ENCODE results near the gene COQ10A. TPM values are rescaled to one million over a fixed set of nuclear protein-coding genes. Genes with fewer than 3 reads are reported as not detected.

Gene COQ10A
- total RNA-seq, 4 donors from 2014 or later, result 6.7 to 51.5 (median 27.9) TPM

- H3K4me3 ChIP-seq, result peak overlapping the region in 3 of 4 donors; percentile 51 to 80 (median 53)
- intact Hi-C loops (cut with DNase I; ENCODE audit: low total_unique reads), result loop anchor here (2.0 kb wide), 1 partner anchor 32 kb away; no protein-coding TSS in a partner anchor
- peak overlapping the region; percentile 96 to 99 (median 98) for H3K27ac ChIP-seq
- H3K4me1 ChIP-seq, result peaks cover 27 to 47% (median 39%) of the 10 kb centered on the region in 4 donors
- H3K9me3 ChIP-seq, result no peaks in the 10 kb centered on the region
- no peaks in the 10 kb centered on the region for H3K36me3 ChIP-seq
- 50 to 100% methylated on average over 1 to 11 of the region's 11 CpGs for WGBS, 2 donors (ENCODE audit: low coverage in 1 of 2)
- no peaks in the 10 kb centered on the region for H3K27me3 ChIP-seq
- TF ChIP-seq CTCF (IDR thresholded peaks at IDR 0.05) (no peak), EP300 (IDR thresholded peaks at IDR 0.05; ENCODE audit: low read depth) (no peak), POLR2A (IDR thresholded peaks at IDR 0.05) (no peak), POLR2AphosphoS5 (IDR thresholded peaks at IDR 0.05) (no peak)
- DNase-seq, result no peak
- in situ Hi-C loops (cut with MboI; ENCODE audit: low pct_ligation_motif_present in 1 of 4, low pct_unique_long_range_greater_than_20kb in 1 of 4, low sequenced_read_pairs in 3 of 4), result no loop called here
These were observed 41.8 kb upstream of the COQ10A start for GRCh38 chr12:56224954-56225353.

GRCh38 chr12:56229082-56229481, 37.7 kb upstream of the COQ10A start:
- Histone ChIP-seq H3K27ac (peak overlapping the region; percentile 82 to 87 (median 84)), H3K36me3 (no peaks in the 10 kb centered on the region), H3K4me1 (peaks cover 4 to 24% (median 16%) of the 10 kb centered on the region in 4 donors), H3K4me3 (no peak overlapping the region), H3K27me3 (no peaks in the 10 kb centered on the region), H3K9me3 (no peaks in the 10 kb centered on the region)
- TF ChIP-seq EP300 (IDR thresholded peaks at IDR 0.05; ENCODE audit: low read depth) (no peak), POLR2AphosphoS5 (IDR thresholded peaks at IDR 0.05) (no peak), POLR2A (IDR thresholded peaks at IDR 0.05) (no peak), CTCF (IDR thresholded peaks at IDR 0.05) (no peak)
- intact Hi-C loops (cut with DNase I; ENCODE audit: low total_unique reads), result no loop called here
- WGBS, 2 donors (ENCODE audit: low coverage in 1 of 2), result 84% methylated on average over 7 of the region's 7 CpGs; no CpG with 5 or more reads in 1 of the 2 donors
- in situ Hi-C loops (cut with MboI; ENCODE audit: low pct_ligation_motif_present in 1 of 4, low pct_unique_long_range_greater_than_20kb in 1 of 4, low sequenced_read_pairs in 3 of 4), result no loop called here
- no peak for DNase-seq

- no peaks in the 10 kb centered on the region for H3K36me3 ChIP-seq
- DNase-seq, result peak; percentile 42
- H3K4me3 ChIP-seq, result peak within 1 kb of the TSS in 3 of 4 donors; percentile 27 to 48 (median 37)
- 38 to 40% methylated on average over 3 to 4 of the region's 4 CpGs for WGBS, 2 donors (ENCODE audit: low coverage in 1 of 2)
- intact Hi-C loops (cut with DNase I; ENCODE audit: low total_unique reads), result no loop called here
- no peaks in the 10 kb centered on the region for H3K9me3 ChIP-seq
- in situ Hi-C loops (cut with MboI; ENCODE audit: low pct_ligation_motif_present in 1 of 4, low pct_unique_long_range_greater_than_20kb in 1 of 4, low sequenced_read_pairs in 3 of 4), result no loop called here
- peak within 1 kb of the TSS; percentile 82 to 87 (median 84) for H3K27ac ChIP-seq
- H3K4me1 ChIP-seq, result peaks cover under 1 to 19% (median 10%) of the 10 kb centered on the region in 4 donors
- H3K27me3 ChIP-seq, result no peaks in the 10 kb centered on the region
- TF ChIP-seq EP300 (IDR thresholded peaks at IDR 0.05; ENCODE audit: low read depth) (no peak), POLR2AphosphoS5 (IDR thresholded peaks at IDR 0.05) (no peak), CTCF (IDR thresholded peaks at IDR 0.05) (no peak), POLR2A (IDR thresholded peaks at IDR 0.05) (no peak)
These were observed 36.8 kb upstream of the COQ10A start, which contains the start of gene SLC39A5 for GRCh38 chr12:56229916-56230431. SLC39A5 (plus strand) TSS chr12:56230051; CDS start chr12:56231275, 1,224 bp downstream.

- intact Hi-C loops (cut with DNase I; ENCODE audit: low total_unique reads) (no loop called here), in situ Hi-C loops (cut with MboI; ENCODE audit: low pct_ligation_motif_present in 1 of 4, low pct_unique_long_range_greater_than_20kb in 1 of 4, low sequenced_read_pairs in 3 of 4) (no loop called here)
- H3K9me3 ChIP-seq, result no peaks in the 10 kb centered on the region
- peak; percentile 87 for DNase-seq
- H3K27me3 ChIP-seq, result no peaks in the 10 kb centered on the region
- H3K4me1 ChIP-seq, result peaks cover 0 to 14% (median 7%) of the 10 kb centered on the region in 4 donors
- TF ChIP-seq CTCF (IDR thresholded peaks at IDR 0.05) (peak in 1 of 5 experiments; percentile 19), EP300 (IDR thresholded peaks at IDR 0.05; ENCODE audit: low read depth) (no peak), POLR2A (IDR thresholded peaks at IDR 0.05) (peak; percentile 55), POLR2AphosphoS5 (IDR thresholded peaks at IDR 0.05) (peak in 2 of 3 donors; percentile 64 to 72)
- H3K4me3 ChIP-seq, result peak overlapping the region in 3 of 4 donors; percentile 27 to 48 (median 37)
- no peaks in the 10 kb centered on the region for H3K36me3 ChIP-seq
- H3K27ac ChIP-seq, result peak overlapping the region; percentile 82 to 87 (median 84)
- 41% methylated on average over 7 of the region's 8 CpGs; no CpG with 5 or more reads in 1 of the 2 donors for WGBS, 2 donors (ENCODE audit: low coverage in 1 of 2)
These were observed 36.1 kb upstream of the COQ10A start for GRCh38 chr12:56230432-56231183.
